ENCODE measurements around the gene BBS1.

GRCh38 chr11:66477263-66478201 is 32.9 kb upstream of the BBS1 start:
- TF ChIP-seq CTCF (tag by site-specific recombination; IDR thresholded peaks at IDR 0.05), result no peak
- TF ChIP-seq ZNF624 (tag by site-specific recombination; IDR thresholded peaks at IDR 0.05), result no peak
- TF ChIP-seq ZBTB10 (tag by site-specific recombination; IDR thresholded peaks at IDR 0.05), result no peak
- no peak for TF ChIP-seq EGR2 (tag by site-specific recombination; IDR thresholded peaks at IDR 0.05; ENCODE audit: low read depth)
- TF ChIP-seq ATF2 (tag by site-specific recombination; IDR thresholded peaks at IDR 0.05; ENCODE audit: low read depth), result no peak
- no peak for TF ChIP-seq ZNF645 (tag by site-specific recombination; IDR thresholded peaks at IDR 0.05)
- no peak for TF ChIP-seq GLI4 (tag by site-specific recombination; IDR thresholded peaks at IDR 0.05)
- no peak for TF ChIP-seq ZNF639 (tag by site-specific recombination; IDR thresholded peaks at IDR 0.05)

Data from HEK293 (cell line).